HG03439 (cell line): ENCODE results near the gene IFRD1.
"Not testable (repeated sequence)": the region's sequence is repeated elsewhere in the genome, so short reads cannot be mapped to it uniquely, and the experiment has no call there.

Experiments used
- ATAC-seq: cut with Tn5 transposase; IDR thresholded peaks from one replicate; pipeline ENCODE4 v1.9.1; 2021; ENCODE audit warnings: mild to moderate bottlenecking, moderate library complexity; ENCODE audit not compliant: unreplicated experiment

IFRD1 gene

GRCh38 chr7:112439476-112439875, 10.8 kb upstream of the IFRD1 start:
- no peak for ATAC-seq

- ATAC-seq, result no peak
These were observed 8.1 kb upstream of the IFRD1 start for GRCh38 chr7:112442210-112442609.

- ATAC-seq, result no peak
These were observed 5.8 kb upstream of the IFRD1 start for GRCh38 chr7:112444505-112444904.

GRCh38 chr7:112446431-112446830, 3.8 kb upstream of the IFRD1 start:
- ATAC-seq, result no peak

- ATAC-seq, result no peak
These were observed 2.9 kb upstream of the IFRD1 start for GRCh38 chr7:112447406-112447805.

GRCh38 chr7:112448381-112448780, 1.9 kb upstream of the IFRD1 start:
- ATAC-seq, result no peak

- ATAC-seq, result no peak
These were observed 1.4 kb upstream of the IFRD1 start for GRCh38 chr7:112448891-112449290.

- no peak for ATAC-seq
These were observed 907 bp upstream of the IFRD1 start for GRCh38 chr7:112449353-112449752.

- peak; percentile 84 for ATAC-seq
These were observed 824 bp downstream of the IFRD1 start for GRCh38 chr7:112450807-112451761.

- no peak for ATAC-seq
These were observed 2.0 kb downstream of the IFRD1 start for GRCh38 chr7:112452102-112452888.

- ATAC-seq, result no peak
These were observed 3.4 kb downstream of the IFRD1 start for GRCh38 chr7:112453505-112454171.

GRCh38 chr7:112454191-112454590, 3.9 kb downstream of the IFRD1 start:
- not testable (repeated sequence) for ATAC-seq

GRCh38 chr7:112459645-112460044, 9.4 kb downstream of the IFRD1 start:
- ATAC-seq, result no peak

GRCh38 chr7:112462236-112462635, 12.0 kb downstream of the IFRD1 start:
- no peak for ATAC-seq

- no peak for ATAC-seq
These were observed 17.6 kb downstream of the IFRD1 start for GRCh38 chr7:112467867-112468266.

GRCh38 chr7:112470194-112470593, 19.9 kb downstream of the IFRD1 start:
- no peak for ATAC-seq

GRCh38 chr7:112476390-112477052, 26.3 kb downstream of the IFRD1 start:
- ATAC-seq, result no peak

GRCh38 chr7:112481121-112481736, 31.0 kb downstream of the IFRD1 start:
- no peak for ATAC-seq

GRCh38 chr7:112481833-112482670, 31.8 kb downstream of the IFRD1 start:
- no peak for ATAC-seq
